ENCODE measurements around the gene LRRC47.

DNA sequence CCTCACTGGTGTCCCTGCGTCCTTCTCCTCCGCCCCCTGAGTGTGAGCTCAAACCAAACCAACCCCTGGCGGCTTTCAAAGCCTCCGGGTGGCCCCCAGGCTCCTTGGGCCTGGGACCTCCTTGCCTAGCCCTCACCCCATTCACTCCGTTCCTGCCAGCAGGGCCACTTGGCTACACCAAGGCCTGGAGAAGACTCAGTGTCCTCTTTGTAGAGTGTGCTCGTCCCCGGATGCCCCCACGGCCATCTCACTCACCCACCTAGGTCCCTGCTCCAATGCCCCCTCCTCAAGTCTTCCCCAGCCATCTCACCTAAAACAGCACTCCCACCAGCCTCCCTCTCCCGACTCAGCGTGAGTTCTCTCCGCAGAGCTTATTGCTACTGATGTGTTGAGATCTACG lies 51.2 kb downstream of the LRRC47 start:
- TF ChIP-seq, protein P1, sequence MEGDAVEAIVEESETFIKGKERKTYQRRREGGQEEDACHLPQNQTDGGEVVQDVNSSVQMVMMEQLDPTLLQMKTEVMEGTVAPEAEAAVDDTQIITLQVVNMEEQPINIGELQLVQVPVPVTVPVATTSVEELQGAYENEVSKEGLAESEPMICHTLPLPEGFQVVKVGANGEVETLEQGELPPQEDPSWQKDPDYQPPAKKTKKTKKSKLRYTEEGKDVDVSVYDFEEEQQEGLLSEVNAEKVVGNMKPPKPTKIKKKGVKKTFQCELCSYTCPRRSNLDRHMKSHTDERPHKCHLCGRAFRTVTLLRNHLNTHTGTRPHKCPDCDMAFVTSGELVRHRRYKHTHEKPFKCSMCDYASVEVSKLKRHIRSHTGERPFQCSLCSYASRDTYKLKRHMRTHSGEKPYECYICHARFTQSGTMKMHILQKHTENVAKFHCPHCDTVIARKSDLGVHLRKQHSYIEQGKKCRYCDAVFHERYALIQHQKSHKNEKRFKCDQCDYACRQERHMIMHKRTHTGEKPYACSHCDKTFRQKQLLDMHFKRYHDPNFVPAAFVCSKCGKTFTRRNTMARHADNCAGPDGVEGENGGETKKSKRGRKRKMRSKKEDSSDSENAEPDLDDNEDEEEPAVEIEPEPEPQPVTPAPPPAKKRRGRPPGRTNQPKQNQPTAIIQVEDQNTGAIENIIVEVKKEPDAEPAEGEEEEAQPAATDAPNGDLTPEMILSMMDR (IDR thresholded peaks at IDR 0.05), result no peak
- TF ChIP-seq POLR2A (IDR thresholded peaks at IDR 0.05), result no peak

Measured in uterus (tissue), 2 donors.